GM18498 (cell line): ENCODE results near the gene UQCC2.

Experiments
- ATAC-seq: cut with Tn5 transposase; IDR thresholded peaks from one replicate; pipeline ENCODE4 v1.9.1; 2021; ENCODE audit warnings: mild to moderate bottlenecking, moderate library complexity; ENCODE audit not compliant: unreplicated experiment

Gene UQCC2

GRCh38 chr6:33678233-33678931, 33.1 kb downstream of the UQCC2 start:
- no peak for ATAC-seq

- ATAC-seq: no peak
Observed at GRCh38 chr6:33677689-33678088, 33.8 kb downstream of the UQCC2 start.

GRCh38 chr6:33677143-33677660, 34.3 kb downstream of the UQCC2 start:
- no peak for ATAC-seq

- ATAC-seq: no peak
Observed at GRCh38 chr6:33676416-33677142, 34.9 kb downstream of the UQCC2 start.

GRCh38 chr6:33675968-33676367, 35.5 kb downstream of the UQCC2 start:
- ATAC-seq: no peak

GRCh38 chr6:33673851-33674250, 37.6 kb downstream of the UQCC2 start:
- no peak for ATAC-seq

GRCh38 chr6:33672808-33673207, 38.7 kb downstream of the UQCC2 start:
- no peak for ATAC-seq

GRCh38 chr6:33671744-33672072, 39.8 kb downstream of the UQCC2 start:
- no peak for ATAC-seq

- ATAC-seq: no peak
Observed at GRCh38 chr6:33670971-33671743, 40.3 kb downstream of the UQCC2 start.

GRCh38 chr6:33670086-33670660, 41.3 kb downstream of the UQCC2 start:
- no peak for ATAC-seq

- no peak for ATAC-seq
Observed at GRCh38 chr6:33668914-33669313, 42.6 kb downstream of the UQCC2 start.

GRCh38 chr6:33668328-33668727, 43.2 kb downstream of the UQCC2 start:
- ATAC-seq: no peak

- ATAC-seq: no peak
Observed at GRCh38 chr6:33667776-33668175, 43.7 kb downstream of the UQCC2 start.

- no peak for ATAC-seq
Observed at GRCh38 chr6:33667072-33667471, 44.4 kb downstream of the UQCC2 start.

- no peak for ATAC-seq
Observed at GRCh38 chr6:33665957-33666356, 45.5 kb downstream of the UQCC2 start.

- no peak for ATAC-seq
Observed at GRCh38 chr6:33664506-33665057, 46.9 kb downstream of the UQCC2 start.

- no peak for ATAC-seq
Observed at GRCh38 chr6:33663727-33664449, 47.6 kb downstream of the UQCC2 start.

- ATAC-seq: no peak
Observed at GRCh38 chr6:33663028-33663427, 48.5 kb downstream of the UQCC2 start.

GRCh38 chr6:33662318-33662717, 49.2 kb downstream of the UQCC2 start:
- no peak for ATAC-seq

- ATAC-seq: no peak
Observed at GRCh38 chr6:33661106-33661838, 50.2 kb downstream of the UQCC2 start.
